Lung (tissue), 12 donors: ENCODE results near the gene SYP. TPM values are rescaled to one million over a fixed set of nuclear protein-coding genes. Genes with fewer than 3 reads are reported as not detected.

Experiments used
- ATAC-seq: fragments of 200-7000 bp; cut with Tn5 transposase; one replicate; pipeline ENCODE4 v1.9.1; 2020; ENCODE audit warnings: moderate number of reproducible peaks; ENCODE audit not compliant: insufficient read depth, low FRiP score
- DNase-seq, 3 donors: peaks; one replicate each; pipeline ENCODE4 v3.0.0-alpha.2; 2013 to 2017
- H3K27ac ChIP-seq, 2 donors: one replicate each; pipeline ENCODE4 v1.5.1; 2013; ENCODE audit warnings: mild to moderate bottlenecking in 2 of 2, moderate library complexity in 2 of 2, control low read depth in 1 of 2, inconsistent platforms in 1 of 2, low read depth in 1 of 2, low read length in 1 of 2
- H3K27me3 ChIP-seq, 3 donors: one replicate each; pipeline ENCODE4 v1.5.1; 2013; ENCODE audit warnings: low read length in 2 of 3; ENCODE audit not compliant: control insufficient read depth in 3 of 3, insufficient read depth in 3 of 3
- H3K36me3 ChIP-seq, 4 donors: one replicate each; pipeline ENCODE4 v1.5.1; 2013; ENCODE audit warnings: low read length in 4 of 4, mild to moderate bottlenecking in 1 of 4, moderate library complexity in 1 of 4; ENCODE audit not compliant: control insufficient read depth in 4 of 4, insufficient read depth in 4 of 4
- H3K4me1 ChIP-seq, 5 donors: one replicate each; pipeline ENCODE4 v1.5.1; 2013; ENCODE audit warnings: low read length in 5 of 5, mild to moderate bottlenecking in 2 of 5, moderate library complexity in 1 of 5; ENCODE audit not compliant: control insufficient read depth in 5 of 5, insufficient read depth in 5 of 5
- H3K4me3 ChIP-seq: one replicate; pipeline ENCODE4 v1.5.1; 2013; ENCODE audit warnings: mild to moderate bottlenecking, control low read depth, moderate library complexity
- H3K9ac ChIP-seq, 2 donors: one replicate each; pipeline ENCODE4 v1.5.1; 2013; ENCODE audit warnings: low read length in 2 of 2, control low read depth in 1 of 2; ENCODE audit not compliant: insufficient read depth in 1 of 2
- H3K9me3 ChIP-seq, 4 donors: one replicate each; pipeline ENCODE4 v1.5.1; 2013; ENCODE audit warnings: low read length in 3 of 4, mild to moderate bottlenecking in 1 of 4, moderate library complexity in 1 of 4; ENCODE audit not compliant: control insufficient read depth in 4 of 4, insufficient read depth in 3 of 4
- CTCF ChIP-seq: IDR thresholded peaks from 2 replicates; pipeline ENCODE4 v1.5.1; 2012; ENCODE audit warnings: mild to moderate bottlenecking; ENCODE audit errors: control extremely low read depth, extremely low read depth
- WGBS, 2 donors: extraction: QIAGEN DNeasy Blood & Tissue Kit; methylation state at CpG; one replicate each; pipeline ENCODE4 v1.1.7; 2013; 5-methylcytosine and 5-hydroxymethylcytosine counted together
- polyA plus RNA-seq, 2 donors: library from polyadenylated mRNA; stranded (reverse); fragments of 200-250 nt; gene quantifications; one replicate each; pipeline ENCODE4 v1.2.1, GENCODE V29; 2013
- total RNA-seq, 2 donors: library from RNA; depleted of rRNA in 1 of 2; stranded (reverse); fragments of >200 nt in 1 of 2; gene quantifications; one replicate each; pipeline ENCODE4 v1.2.1, GENCODE V29; 2014 to 2021
- donor health status: control.
- donor health status: control.
- donor health status: Bipolar disorder and iron deficiency.
- donor health status: healthy.
- donor health status: DM: yes; HTN: yes; CAD: no.

Gene SYP
- total and polyA plus RNA-seq, 4 donors: 3.2 to 5.6 (median 4.9) TPM

- Histone ChIP-seq H3K36me3 (no peaks in the 10 kb centered on the region), H3K4me1 (peaks cover 0 to 5% (median 0%) of the 10 kb centered on the region in 5 donors), H3K9ac (no peak overlapping the region), H3K9me3 (peaks cover 0 to 6% (median 0%) of the 10 kb centered on the region in 4 donors), H3K27ac (peak overlapping the region; percentile 16 to 94), H3K4me3 (no peak overlapping the region), H3K27me3 (no peaks in the 10 kb centered on the region)
- ATAC-seq: no peak
- 88 to 94% methylated on average over 26 to 31 of the region's 31 CpGs for WGBS, 2 donors
- TF ChIP-seq CTCF: no peak
- DNase-seq: no peak
These were observed 35.2 kb downstream of the SYP start for GRCh38 chrX:49164589-49165360.

GRCh38 chrX:49163555-49164419 is 36.2 kb downstream of the SYP start:
- Histone ChIP-seq H3K4me1 (peaks cover 0 to 5% (median 0%) of the 10 kb centered on the region in 5 donors), H3K9ac (peak overlapping the region; percentile 25 to 49), H3K4me3 (peak overlapping the region; percentile 11), H3K9me3 (peaks cover 0 to 6% (median 1%) of the 10 kb centered on the region in 4 donors), H3K27ac (peak overlapping the region; percentile 74 to 89), H3K36me3 (no peaks in the 10 kb centered on the region), H3K27me3 (no peaks in the 10 kb centered on the region)
- ATAC-seq: peak; percentile 76
- WGBS, 2 donors: 0 to 37% methylated on average over 39 to 69 of the region's 69 CpGs
- DNase-seq: peak; percentile 84 to 91 (median 85)
- TF ChIP-seq CTCF: peak; percentile 63

GRCh38 chrX:49162620-49163019 is 37.4 kb downstream of the SYP start, which contains the start of gene MAGIX:
Gene MAGIX (plus strand): TSS chrX:49162758. CDS start chrX:49162890, 132 bp downstream.
- 70 to 74% methylated on average over 18 to 28 of the region's 28 CpGs for WGBS, 2 donors
- DNase-seq: no peak

More at GRCh38 chrX:49162620-49163019, 37.4 kb downstream of the SYP start, which contains the start of gene MAGIX:
- H3K27ac ChIP-seq: peak within 1 kb of the TSS; percentile 74 to 89
- peak within 1 kb of the TSS; percentile 11 for H3K4me3 ChIP-seq
- peaks cover 0 to 5% (median 0%) of the 10 kb centered on the region in 5 donors for H3K4me1 ChIP-seq
- no peak for TF ChIP-seq CTCF
- no peaks in the 10 kb centered on the region for H3K36me3 ChIP-seq
- no peak for ATAC-seq
- peak within 1 kb of the TSS; percentile 25 to 49 for H3K9ac ChIP-seq
- H3K27me3 ChIP-seq: no peaks in the 10 kb centered on the region
- H3K9me3 ChIP-seq: peaks cover 0 to 6% (median 1%) of the 10 kb centered on the region in 4 donors
